C4-2B (cell line): ENCODE measurements around the gene TGFBI.

Experiments used
- H3K27ac ChIP-seq: fragments of 450-650 bp; 2 replicates; pipeline ENCODE4 v1.5.1; 2017
- CTCF ChIP-seq: fragments of 450-650 bp; conservative IDR thresholded peaks from 2 replicates; pipeline ENCODE4 v1.5.1; 2017; ENCODE audit warnings: mild to moderate bottlenecking
- ZFX ChIP-seq: fragments of 450-650 bp; IDR thresholded peaks from 2 replicates; pipeline ENCODE4 v1.6.1; 2017

Gene TGFBI

GRCh38 chr5:136058972-136059354 is 30.2 kb downstream of the TGFBI start:
- TF ChIP-seq ZFX (no peak), CTCF (no peak)
- H3K27ac ChIP-seq = no peak overlapping the region

GRCh38 chr5:136060963-136061362 is 32.2 kb downstream of the TGFBI start:
- TF ChIP-seq ZFX (no peak), CTCF (no peak)
- no peak overlapping the region for H3K27ac ChIP-seq

GRCh38 chr5:136061630-136062365 is 33.0 kb downstream of the TGFBI start:
- H3K27ac ChIP-seq = no peak overlapping the region
- TF ChIP-seq ZFX = no peak
- no peak for TF ChIP-seq CTCF

GRCh38 chr5:136062366-136063274 is 33.8 kb downstream of the TGFBI start:
- no peak overlapping the region for H3K27ac ChIP-seq
- TF ChIP-seq ZFX = no peak
- peak; percentile 67 for TF ChIP-seq CTCF

GRCh38 chr5:136063778-136064465 is 35.1 kb downstream of the TGFBI start:
- TF ChIP-seq ZFX = no peak
- TF ChIP-seq CTCF = no peak
- H3K27ac ChIP-seq = no peak overlapping the region

DNA sequence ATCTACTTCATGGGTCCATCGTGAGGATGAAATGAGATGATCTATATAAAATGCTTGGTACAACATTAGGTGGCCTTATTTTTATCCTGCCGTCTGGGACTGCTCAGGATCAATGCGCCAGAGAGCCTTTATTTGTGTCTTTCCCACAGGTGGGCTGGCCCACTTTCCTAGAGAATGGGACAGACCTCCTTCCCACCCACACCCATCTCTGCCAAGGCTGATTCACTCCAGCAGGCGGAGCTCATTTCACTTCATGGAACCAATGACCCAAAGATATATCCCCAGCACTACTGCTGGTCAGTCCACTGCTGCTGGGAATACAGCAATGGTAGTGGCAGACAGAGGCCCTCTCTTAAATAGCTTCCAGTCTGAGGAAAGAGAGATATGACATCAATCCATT is 35.7 kb downstream of the TGFBI start:
- TF ChIP-seq CTCF = peak; percentile 24
- no peak for TF ChIP-seq ZFX
- H3K27ac ChIP-seq = no peak overlapping the region
